ENCODE results near the gene CALHM4. TPM values are rescaled to one million over a fixed set of nuclear protein-coding genes. Genes with fewer than 3 reads are reported as not detected.
A peak's percentile ranks its signal among the peaks of the same experiment; 100 is the strongest.

The CALHM4 gene
- total RNA-seq, 6 experiments from 2014 or later = 0.24 to 0.31 (median 0.27) TPM; not detected in 3

DNA sequence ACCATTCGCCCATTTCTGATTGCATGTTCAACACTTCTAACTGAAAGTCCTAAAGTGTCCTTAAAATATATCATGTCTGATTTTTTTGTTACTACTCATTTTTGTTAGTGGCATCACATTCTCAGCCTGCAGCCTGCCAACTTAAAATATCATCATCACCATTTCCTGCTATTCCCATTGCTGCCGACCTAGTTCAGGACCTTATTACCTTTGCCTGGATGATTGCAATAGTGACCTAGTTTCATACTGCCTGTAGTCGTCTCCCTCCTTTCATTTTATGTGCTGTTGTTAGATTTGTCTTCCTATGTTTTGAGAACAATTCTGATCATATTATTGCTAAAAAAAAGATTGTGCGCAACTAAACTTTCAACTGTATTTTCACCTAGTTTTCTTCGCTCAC is 23.9 kb downstream of the CALHM4 start:
- Mint-ChIP-seq H3K4me3 (no peak overlapping the region), H3K27ac (no peak overlapping the region; the same call in 1 of the 2 replicates), H3K9me3 (no peaks in the 10 kb centered on the region), H3K4me1 (ENCODE audit: low read depth) (peaks cover 76% of the 10 kb centered on the region), H3K27me3 (ENCODE audit: insufficient read depth) (peaks cover 2% of the 10 kb centered on the region), H3K36me3 (ENCODE audit: low read depth) (peaks cover 40% of the 10 kb centered on the region)
- TF ChIP-seq, protein P1, sequence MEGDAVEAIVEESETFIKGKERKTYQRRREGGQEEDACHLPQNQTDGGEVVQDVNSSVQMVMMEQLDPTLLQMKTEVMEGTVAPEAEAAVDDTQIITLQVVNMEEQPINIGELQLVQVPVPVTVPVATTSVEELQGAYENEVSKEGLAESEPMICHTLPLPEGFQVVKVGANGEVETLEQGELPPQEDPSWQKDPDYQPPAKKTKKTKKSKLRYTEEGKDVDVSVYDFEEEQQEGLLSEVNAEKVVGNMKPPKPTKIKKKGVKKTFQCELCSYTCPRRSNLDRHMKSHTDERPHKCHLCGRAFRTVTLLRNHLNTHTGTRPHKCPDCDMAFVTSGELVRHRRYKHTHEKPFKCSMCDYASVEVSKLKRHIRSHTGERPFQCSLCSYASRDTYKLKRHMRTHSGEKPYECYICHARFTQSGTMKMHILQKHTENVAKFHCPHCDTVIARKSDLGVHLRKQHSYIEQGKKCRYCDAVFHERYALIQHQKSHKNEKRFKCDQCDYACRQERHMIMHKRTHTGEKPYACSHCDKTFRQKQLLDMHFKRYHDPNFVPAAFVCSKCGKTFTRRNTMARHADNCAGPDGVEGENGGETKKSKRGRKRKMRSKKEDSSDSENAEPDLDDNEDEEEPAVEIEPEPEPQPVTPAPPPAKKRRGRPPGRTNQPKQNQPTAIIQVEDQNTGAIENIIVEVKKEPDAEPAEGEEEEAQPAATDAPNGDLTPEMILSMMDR (IDR thresholded peaks at IDR 0.05) = no peak
- no peak for DNase-seq

DNA sequence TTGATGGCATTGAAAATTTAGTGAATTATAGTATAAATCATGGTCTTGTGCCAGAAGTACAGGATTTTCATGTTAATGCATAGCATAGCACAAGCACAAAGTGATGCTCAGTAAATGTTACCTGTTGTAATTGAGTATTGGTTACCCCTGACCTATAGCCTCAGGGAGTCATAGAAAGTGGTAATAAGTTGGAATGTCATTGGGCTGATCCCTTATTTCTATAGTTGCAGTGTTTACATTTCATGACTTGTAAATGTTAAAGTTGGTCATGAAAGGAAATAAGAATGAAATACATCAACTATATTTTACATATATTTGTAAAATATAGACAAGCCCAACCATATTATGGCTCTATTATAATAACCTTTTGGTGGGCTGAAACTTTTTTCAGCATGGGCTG is 24.8 kb downstream of the CALHM4 start:
- H3K27ac Mint-ChIP-seq = no peak overlapping the region
- peaks cover 43% of the 10 kb centered on the region for H3K36me3 Mint-ChIP-seq (ENCODE audit: low read depth)
- H3K27me3 Mint-ChIP-seq (ENCODE audit: insufficient read depth) = peaks cover 2% of the 10 kb centered on the region
- TF ChIP-seq, protein P1 (IDR thresholded peaks at IDR 0.05) = no peak
- H3K4me1 Mint-ChIP-seq (ENCODE audit: low read depth) = peaks cover 68% of the 10 kb centered on the region
- DNase-seq = no peak
- no peak overlapping the region for H3K4me3 Mint-ChIP-seq
- no peaks in the 10 kb centered on the region for H3K9me3 Mint-ChIP-seq

DNA sequence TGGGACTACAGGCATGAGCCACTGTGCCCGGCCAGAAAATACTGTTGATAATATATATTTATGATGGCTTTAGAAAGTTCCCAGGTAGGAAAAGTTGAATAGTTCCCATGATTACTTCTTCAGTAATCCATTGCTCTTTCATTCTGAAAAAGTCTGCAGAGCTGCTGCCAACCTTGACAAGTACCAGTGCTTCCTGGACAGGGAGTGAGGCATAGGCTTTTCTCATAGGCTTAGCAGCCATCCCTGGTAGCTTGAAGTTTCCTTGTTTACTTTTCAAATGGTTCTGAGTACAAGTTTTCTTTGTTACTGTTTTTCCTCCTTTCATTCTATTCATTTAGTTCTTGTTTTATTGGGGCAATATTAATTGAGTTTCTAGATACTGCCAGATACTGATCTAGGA is 25.6 kb downstream of the CALHM4 start:
- Mint-ChIP-seq H3K9me3 (no peaks in the 10 kb centered on the region), H3K27ac (peak overlapping the region; percentile 52), H3K4me1 (ENCODE audit: low read depth) (peaks cover 60% of the 10 kb centered on the region), H3K4me3 (no peak overlapping the region; the same call in 1 of the 2 replicates), H3K36me3 (ENCODE audit: low read depth) (peaks cover 35% of the 10 kb centered on the region), H3K27me3 (ENCODE audit: insufficient read depth) (peaks cover 2% of the 10 kb centered on the region)
- TF ChIP-seq, protein P1 (IDR thresholded peaks at IDR 0.05) = no peak
- DNase-seq = no peak

DNA sequence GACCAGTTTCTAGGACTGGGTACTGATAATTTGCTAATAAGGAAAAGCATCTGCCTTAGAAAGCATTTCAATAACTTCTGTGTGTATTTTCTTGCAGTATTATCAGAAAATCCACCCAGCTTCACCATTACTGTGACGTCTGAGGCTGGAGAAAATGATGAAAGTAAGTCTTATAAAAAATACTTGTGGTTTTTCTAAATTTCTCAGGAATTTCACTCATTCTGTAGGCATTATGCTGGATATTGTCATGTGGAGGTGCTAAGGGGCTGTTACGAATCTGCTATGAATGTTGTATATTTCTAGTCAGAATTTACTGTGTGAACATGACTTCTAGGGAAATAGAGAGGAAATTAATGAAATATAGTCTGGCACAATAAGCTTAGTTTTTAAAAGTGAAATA is 26.6 kb downstream of the CALHM4 start:
- TF ChIP-seq, protein P1 (IDR thresholded peaks at IDR 0.05) = no peak
- Mint-ChIP-seq H3K36me3 (ENCODE audit: low read depth) (peaks cover 31% of the 10 kb centered on the region), H3K27me3 (ENCODE audit: insufficient read depth) (peaks cover 2% of the 10 kb centered on the region; the same call in 1 of the 2 replicates), H3K4me1 (ENCODE audit: low read depth) (peaks cover 53% of the 10 kb centered on the region), H3K27ac (peak overlapping the region; percentile 52), H3K9me3 (no peaks in the 10 kb centered on the region), H3K4me3 (peak overlapping the region; percentile 28)
- peak; percentile 57 for DNase-seq

DNA sequence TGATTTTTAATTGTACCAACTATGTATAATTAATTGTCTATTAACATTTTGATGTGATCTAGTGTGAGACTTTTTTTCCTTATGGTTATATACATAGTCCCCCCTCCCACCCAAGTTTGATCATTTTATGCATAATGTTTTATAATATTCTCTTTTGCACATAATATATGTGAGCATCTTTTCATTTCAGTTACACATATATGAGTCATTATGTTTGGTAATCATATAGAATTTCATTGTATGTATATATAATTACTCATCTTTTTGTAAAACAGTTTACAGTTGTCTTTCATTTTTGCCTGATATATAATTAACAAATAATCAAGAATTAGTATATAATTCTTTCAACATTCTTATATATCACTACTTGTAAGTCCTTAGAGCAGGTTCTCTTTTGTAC is 32.7 kb downstream of the CALHM4 start:
- DNase-seq = no peak
- TF ChIP-seq, protein P1 (IDR thresholded peaks at IDR 0.05) = no peak
- Mint-ChIP-seq H3K4me3 (no peak overlapping the region), H3K4me1 (ENCODE audit: low read depth) (peaks cover 5% of the 10 kb centered on the region; the same call in 1 of the 2 replicates), H3K27me3 (ENCODE audit: insufficient read depth) (no peaks in the 10 kb centered on the region), H3K36me3 (ENCODE audit: low read depth) (peaks cover 40% of the 10 kb centered on the region), H3K27ac (no peak overlapping the region), H3K9me3 (no peaks in the 10 kb centered on the region)

DNA sequence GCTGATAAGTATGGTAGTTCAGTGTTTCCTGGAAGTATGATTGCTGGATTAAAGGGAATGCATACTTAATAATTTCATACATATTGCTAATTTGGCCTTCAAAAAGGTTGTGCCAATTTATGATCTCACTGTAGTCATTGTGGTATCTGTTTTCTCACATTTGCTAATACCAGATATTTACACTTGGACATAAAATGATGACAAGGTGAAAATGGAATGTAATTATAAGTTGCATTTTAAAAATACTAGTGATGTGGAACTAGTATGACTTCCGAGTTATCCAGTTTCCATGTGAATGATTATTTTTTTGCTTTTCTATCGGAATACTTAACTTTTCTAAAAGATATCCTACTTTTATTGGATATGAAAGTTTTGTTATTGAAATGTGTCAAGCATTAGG is 33.2 kb downstream of the CALHM4 start:
- Mint-ChIP-seq H3K4me3 (no peak overlapping the region), H3K36me3 (ENCODE audit: low read depth) (peaks cover 40% of the 10 kb centered on the region), H3K27me3 (ENCODE audit: insufficient read depth) (no peaks in the 10 kb centered on the region), H3K27ac (no peak overlapping the region), H3K4me1 (ENCODE audit: low read depth) (peaks cover under 1% of the 10 kb centered on the region; the same call in 1 of the 2 replicates), H3K9me3 (no peaks in the 10 kb centered on the region)
- TF ChIP-seq, protein P1 (IDR thresholded peaks at IDR 0.05) = no peak
- no peak for DNase-seq

All from HFFc6 (cell line).